Caco-2 (cell line): ENCODE measurements around the gene LRRC4C. TPM values are rescaled to one million over a fixed set of nuclear protein-coding genes. Genes with fewer than 3 reads are reported as not detected.

Experiments
- BruUV-seq: library from RNA; stranded (reverse); fragments of 400-500 nt; replicated peaks from 2 replicates; lab custom pipeline; 2021; lab: Mats Ljungman, UMichigan
- CTCF ChIA-PET: fragments of 300-600 bp; sonication (Branson Sonifier 250); formaldehyde crosslinking; loops from one replicate; lab custom pipeline; 2022; ENCODE audit warnings: antibody characterized with exemption; lab: Charles Lee
- POLR2A ChIA-PET: fragments of 300-600 bp; sonication (Branson Sonifier 250); formaldehyde crosslinking; loops from one replicate; lab custom pipeline; 2022; ENCODE audit warnings: antibody characterized with exemption; lab: Charles Lee
- DNase-seq, 2 experiments: peaks; one replicate each; pipeline versions ENCODE4 v3.0.0 to v3.0.0-alpha.2; 2020 to 2022
- H3K27me3 ChIP-seq: replicated peaks from 2 replicates; pipeline ENCODE4 v1.6.0; 2011; ENCODE audit warnings: low read length; ENCODE audit not compliant: control insufficient read depth, insufficient read depth
- H3K36me3 ChIP-seq: 2 replicates; pipeline ENCODE4 v1.5.1; 2011; ENCODE audit warnings: low read length; ENCODE audit not compliant: control insufficient read depth, insufficient read depth
- H3K4me1 ChIP-seq: fragments of 250-450 bp; sonication (Bioruptor Pico); 2 replicates; pipeline ENCODE4 v1.5.1; 2020; ENCODE audit warnings: mild to moderate bottlenecking
- H3K4me3 ChIP-seq: 2 replicates; pipeline ENCODE4 v1.5.1; 2011; ENCODE audit warnings: low read depth, mild to moderate bottlenecking, control low read depth, low read length
- H3K9me3 ChIP-seq: fragments of 250-450 bp; sonication (Bioruptor Pico); 2 replicates; pipeline ENCODE4 v1.5.1; 2020; ENCODE audit warnings: mild to moderate bottlenecking, moderate library complexity
- H3K27ac Mint-ChIP-seq: one replicate; pipeline ENCODE4 v1.8.0; 2022; ENCODE audit warnings: mixed read lengths; ENCODE audit not compliant: unreplicated experiment
- H3K27me3 Mint-ChIP-seq: one replicate; pipeline ENCODE4 v1.8.0; 2022; ENCODE audit warnings: mixed read lengths; ENCODE audit not compliant: insufficient read depth, unreplicated experiment
- H3K36me3 Mint-ChIP-seq: one replicate; pipeline ENCODE4 v1.8.0; 2022; ENCODE audit warnings: mild to moderate bottlenecking, mixed read lengths; ENCODE audit not compliant: insufficient read depth, unreplicated experiment
- H3K4me1 Mint-ChIP-seq: one replicate; pipeline ENCODE4 v1.8.0; 2022; ENCODE audit warnings: low read depth, mixed read lengths; ENCODE audit not compliant: unreplicated experiment
- H3K4me3 Mint-ChIP-seq: one replicate; pipeline ENCODE4 v1.8.0; 2022; ENCODE audit warnings: mild to moderate bottlenecking, moderate library complexity, mixed read lengths; ENCODE audit not compliant: unreplicated experiment
- H3K9me3 Mint-ChIP-seq: one replicate; pipeline ENCODE4 v1.8.0; 2022; ENCODE audit warnings: mixed read lengths; ENCODE audit not compliant: unreplicated experiment
- intact Hi-C: fragments of 100-400 bp; cut with micrococcal nuclease; formaldehyde crosslinking; loops from one replicate; pipeline ENCODE4 v1.10.0; 2022; ENCODE audit not compliant: unreplicated experiment
- total RNA-seq: library from RNA; stranded (reverse); gene quantifications from 2 replicates; pipeline ENCODE4 v1.2.3, GENCODE V29; 2022
- TF ChIP-seq, protein P1 (sequence below), 2 experiments: fragments of 200-600 bp in 1 of 2; IDR thresholded peaks; 1 replicate in 1 of 2; 2 replicates in 1 of 2; pipeline versions ENCODE4 v1.5.1 to v1.8.0; 2011 to 2022; ENCODE audit warnings: antibody characterized with exemption in 1 of 2, control low read depth in 1 of 2, inconsistent platforms in 1 of 2, low read depth in 1 of 2, low read length in 1 of 2, mild to moderate bottlenecking in 1 of 2, moderate library complexity in 1 of 2; ENCODE audit not compliant: insufficient read depth in 1 of 2, severe bottlenecking in 1 of 2, unreplicated experiment in 1 of 2

The LRRC4C gene
- total RNA-seq, 1 experiment from 2014 or later, result not detected

- H3K4me1 ChIP-seq, result no peaks in the 10 kb centered on the region
- H3K9me3 ChIP-seq, result no peaks in the 10 kb centered on the region
- intact Hi-C loops, result no loop called here
- H3K4me1 Mint-ChIP-seq, result no peaks in the 10 kb centered on the region
- no peaks in the 10 kb centered on the region for H3K36me3 ChIP-seq
- no peak for DNase-seq
- no peak overlapping the region for H3K4me3 ChIP-seq
- no peak overlapping the region for H3K27ac Mint-ChIP-seq
- no TSS peak for BruUV-seq
- CTCF ChIA-PET, result no interaction called here
- no peaks in the 10 kb centered on the region for H3K27me3 Mint-ChIP-seq
- POLR2A ChIA-PET, result no interaction called here
- H3K36me3 Mint-ChIP-seq, result no peaks in the 10 kb centered on the region
- no peaks in the 10 kb centered on the region for H3K9me3 Mint-ChIP-seq
- TF ChIP-seq, protein P1, sequence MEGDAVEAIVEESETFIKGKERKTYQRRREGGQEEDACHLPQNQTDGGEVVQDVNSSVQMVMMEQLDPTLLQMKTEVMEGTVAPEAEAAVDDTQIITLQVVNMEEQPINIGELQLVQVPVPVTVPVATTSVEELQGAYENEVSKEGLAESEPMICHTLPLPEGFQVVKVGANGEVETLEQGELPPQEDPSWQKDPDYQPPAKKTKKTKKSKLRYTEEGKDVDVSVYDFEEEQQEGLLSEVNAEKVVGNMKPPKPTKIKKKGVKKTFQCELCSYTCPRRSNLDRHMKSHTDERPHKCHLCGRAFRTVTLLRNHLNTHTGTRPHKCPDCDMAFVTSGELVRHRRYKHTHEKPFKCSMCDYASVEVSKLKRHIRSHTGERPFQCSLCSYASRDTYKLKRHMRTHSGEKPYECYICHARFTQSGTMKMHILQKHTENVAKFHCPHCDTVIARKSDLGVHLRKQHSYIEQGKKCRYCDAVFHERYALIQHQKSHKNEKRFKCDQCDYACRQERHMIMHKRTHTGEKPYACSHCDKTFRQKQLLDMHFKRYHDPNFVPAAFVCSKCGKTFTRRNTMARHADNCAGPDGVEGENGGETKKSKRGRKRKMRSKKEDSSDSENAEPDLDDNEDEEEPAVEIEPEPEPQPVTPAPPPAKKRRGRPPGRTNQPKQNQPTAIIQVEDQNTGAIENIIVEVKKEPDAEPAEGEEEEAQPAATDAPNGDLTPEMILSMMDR (IDR thresholded peaks at IDR 0.05; ENCODE audit: insufficient read depth in 1 of 2, low read depth in 1 of 2, low read length in 1 of 2, severe bottlenecking in 1 of 2, unreplicated experiment in 1 of 2), result no peak
- H3K4me3 Mint-ChIP-seq, result no peak overlapping the region
- no peaks in the 10 kb centered on the region for H3K27me3 ChIP-seq
These were observed 1058.2 kb downstream of the LRRC4C start for GRCh38 chr11:40401132-40401853.

DNA sequence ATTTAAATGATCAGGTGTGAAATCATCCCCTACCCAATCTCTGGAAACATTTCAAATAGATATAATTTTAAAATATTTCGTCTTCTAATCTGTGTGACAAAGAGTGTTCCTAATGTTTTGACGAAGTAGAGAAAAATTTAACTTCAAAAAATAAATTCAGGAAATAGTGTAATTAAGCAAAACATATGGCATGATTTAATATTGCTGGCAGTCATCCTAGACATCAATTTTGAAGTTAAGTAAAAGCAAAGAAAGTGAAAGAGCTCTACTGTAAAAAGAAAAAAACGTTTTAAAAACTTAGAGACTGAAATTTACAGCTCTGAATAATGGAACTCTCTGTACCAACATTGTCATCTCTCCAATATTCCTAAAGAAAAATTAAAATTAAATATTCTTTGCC lies 1062.3 kb downstream of the LRRC4C start:
- intact Hi-C loops, result no loop called here
- Mint-ChIP-seq H3K4me1 (no peaks in the 10 kb centered on the region), H3K4me3 (no peak overlapping the region), H3K27me3 (no peaks in the 10 kb centered on the region), H3K36me3 (no peaks in the 10 kb centered on the region), H3K27ac (no peak overlapping the region), H3K9me3 (no peaks in the 10 kb centered on the region)
- H3K27me3 ChIP-seq, result no peaks in the 10 kb centered on the region
- DNase-seq, result no peak
- CTCF ChIA-PET, result no interaction called here
- H3K36me3 ChIP-seq, result no peaks in the 10 kb centered on the region
- no peaks in the 10 kb centered on the region for H3K9me3 ChIP-seq
- no peak overlapping the region for H3K4me3 ChIP-seq
- POLR2A ChIA-PET, result no interaction called here
- no peaks in the 10 kb centered on the region for H3K4me1 ChIP-seq
- no TSS peak for BruUV-seq
- TF ChIP-seq, protein P1 (IDR thresholded peaks at IDR 0.05; ENCODE audit: insufficient read depth in 1 of 2, low read depth in 1 of 2, low read length in 1 of 2, severe bottlenecking in 1 of 2, unreplicated experiment in 1 of 2), result no peak

DNA sequence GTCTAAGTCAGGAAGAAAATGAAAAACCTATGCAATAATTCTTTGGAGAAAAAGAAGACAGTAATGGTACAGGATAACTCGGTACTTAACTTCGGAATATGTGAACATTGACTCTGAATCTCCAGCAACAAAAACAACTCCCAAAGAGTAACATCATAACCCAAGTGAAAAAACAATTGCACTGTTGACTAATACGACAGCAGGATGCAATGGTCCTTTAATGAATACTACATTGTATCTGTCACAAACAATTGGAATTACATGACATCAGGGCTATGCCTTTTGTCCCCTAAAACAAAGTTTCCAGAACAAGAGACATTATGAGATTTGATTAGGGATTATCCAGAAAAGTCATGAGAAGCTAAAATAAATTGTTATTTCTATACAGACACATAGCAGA lies 1065.9 kb downstream of the LRRC4C start:
- Histone ChIP-seq H3K4me3 (no peak overlapping the region), H3K36me3 (no peaks in the 10 kb centered on the region), H3K27me3 (no peaks in the 10 kb centered on the region), H3K4me1 (no peaks in the 10 kb centered on the region), H3K9me3 (no peaks in the 10 kb centered on the region)
- Mint-ChIP-seq H3K27ac (no peak overlapping the region), H3K36me3 (no peaks in the 10 kb centered on the region), H3K4me1 (no peaks in the 10 kb centered on the region), H3K9me3 (no peaks in the 10 kb centered on the region), H3K27me3 (no peaks in the 10 kb centered on the region), H3K4me3 (no peak overlapping the region)
- ChIA-PET POLR2A (no interaction called here), CTCF (no interaction called here)
- DNase-seq, result no peak
- intact Hi-C loops, result no loop called here
- TF ChIP-seq, protein P1 (IDR thresholded peaks at IDR 0.05; ENCODE audit: insufficient read depth in 1 of 2, low read depth in 1 of 2, low read length in 1 of 2, severe bottlenecking in 1 of 2, unreplicated experiment in 1 of 2), result no peak
- no TSS peak for BruUV-seq
